Pulmonary artery endothelial cell (primary cell): ENCODE results near the gene PCBP4. TPM values are rescaled to one million over a fixed set of nuclear protein-coding genes. Genes with fewer than 3 reads are reported as not detected.

Source experiments
- DNase-seq: peaks from one replicate; pipeline ENCODE4 v3.0.0-alpha.2; 2011; ENCODE audit warnings: low read depth, low spot score
- total RNA-seq: library from RNA; depleted of rRNA; stranded (reverse); fragments of >200 nt; gene quantifications from 2 replicates; pipeline ENCODE4 v1.2.3, GENCODE V29; 2014

PCBP4 gene
- total RNA-seq, 1 donor from 2014 or later, result 32.2 TPM

- DNase-seq, result no peak
These were observed 7.2 kb upstream of the PCBP4 start for GRCh38 chr3:51974277-51974962.

- DNase-seq, result no peak
These were observed 4.1 kb upstream of the PCBP4 start for GRCh38 chr3:51971350-51971749.

GRCh38 chr3:51970606-51971300, 3.5 kb upstream of the PCBP4 start:
- DNase-seq, result no peak

- no peak for DNase-seq
These were observed 2.6 kb upstream of the PCBP4 start for GRCh38 chr3:51969841-51970240.

GRCh38 chr3:51968883-51969678, 1.8 kb upstream of the PCBP4 start:
- no peak for DNase-seq

- no peak for DNase-seq
These were observed 1.0 kb upstream of the PCBP4 start for GRCh38 chr3:51968170-51968775.

- DNase-seq, result no peak
These were observed 301 bp downstream of the PCBP4 start for GRCh38 chr3:51966922-51967383.

- DNase-seq, result no peak
These were observed 768 bp downstream of the PCBP4 start for GRCh38 chr3:51966486-51966885.

- no peak for DNase-seq
These were observed 1.2 kb downstream of the PCBP4 start for GRCh38 chr3:51966016-51966415.

GRCh38 chr3:51964521-51964920, 2.7 kb downstream of the PCBP4 start:
- no peak for DNase-seq

GRCh38 chr3:51963951-51964451, 3.3 kb downstream of the PCBP4 start:
- no peak for DNase-seq

- no peak for DNase-seq
These were observed 4.3 kb downstream of the PCBP4 start for GRCh38 chr3:51962854-51963530.

GRCh38 chr3:51961602-51962569, 5.4 kb downstream of the PCBP4 start:
- DNase-seq, result no peak

GRCh38 chr3:51961011-51961410, 6.2 kb downstream of the PCBP4 start:
- no peak for DNase-seq

- DNase-seq, result no peak
These were observed 6.9 kb downstream of the PCBP4 start for GRCh38 chr3:51960386-51960785.

GRCh38 chr3:51959651-51960050, 7.6 kb downstream of the PCBP4 start:
- DNase-seq, result no peak

- DNase-seq, result no peak
These were observed 8.4 kb downstream of the PCBP4 start for GRCh38 chr3:51958603-51959521.

- DNase-seq, result no peak
These were observed 9.6 kb downstream of the PCBP4 start for GRCh38 chr3:51957520-51958205.
